ENCODE measurements around the gene MED15. TPM values are rescaled to one million over a fixed set of nuclear protein-coding genes. Genes with fewer than 3 reads are reported as not detected.

The MED15 gene
- total RNA-seq, 1 donor from 2014 or later, result 51.9 TPM

DNA sequence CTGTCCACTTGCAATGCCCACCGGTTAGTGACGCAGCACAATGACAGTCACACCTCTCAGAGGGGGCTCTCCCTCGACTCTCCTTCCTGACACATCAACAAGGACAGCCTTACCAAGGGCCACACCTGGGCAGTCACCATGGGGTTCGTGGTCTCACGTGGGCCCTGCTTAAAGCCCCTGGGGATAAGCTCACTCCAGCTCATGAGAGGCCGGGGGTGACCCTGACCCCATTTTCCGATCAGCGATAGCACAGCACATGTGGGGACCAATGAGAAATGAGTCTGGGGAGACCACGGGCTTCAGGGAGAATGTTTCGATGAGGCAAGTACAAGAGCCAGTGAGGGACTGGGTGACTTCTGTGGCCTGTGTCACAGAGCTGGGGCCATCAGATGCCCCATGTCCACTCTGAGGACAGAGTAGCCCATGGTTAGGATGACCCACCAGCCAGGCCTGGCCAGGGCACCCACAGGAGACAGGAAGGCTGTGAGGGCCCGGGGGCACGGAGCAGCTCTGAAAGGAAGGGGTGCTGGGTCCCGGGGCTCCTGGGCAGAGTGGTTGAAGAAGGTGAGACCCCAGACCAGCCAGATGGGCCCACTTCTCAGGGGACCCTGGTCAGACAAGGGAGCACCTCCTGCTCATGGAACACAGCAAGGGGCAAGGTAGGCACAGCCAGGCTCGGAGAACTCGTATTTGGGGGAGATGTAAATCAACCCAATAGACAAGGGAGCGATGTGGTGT lies 128.8 kb downstream of the MED15 start:
- TF ChIP-seq, protein P1, sequence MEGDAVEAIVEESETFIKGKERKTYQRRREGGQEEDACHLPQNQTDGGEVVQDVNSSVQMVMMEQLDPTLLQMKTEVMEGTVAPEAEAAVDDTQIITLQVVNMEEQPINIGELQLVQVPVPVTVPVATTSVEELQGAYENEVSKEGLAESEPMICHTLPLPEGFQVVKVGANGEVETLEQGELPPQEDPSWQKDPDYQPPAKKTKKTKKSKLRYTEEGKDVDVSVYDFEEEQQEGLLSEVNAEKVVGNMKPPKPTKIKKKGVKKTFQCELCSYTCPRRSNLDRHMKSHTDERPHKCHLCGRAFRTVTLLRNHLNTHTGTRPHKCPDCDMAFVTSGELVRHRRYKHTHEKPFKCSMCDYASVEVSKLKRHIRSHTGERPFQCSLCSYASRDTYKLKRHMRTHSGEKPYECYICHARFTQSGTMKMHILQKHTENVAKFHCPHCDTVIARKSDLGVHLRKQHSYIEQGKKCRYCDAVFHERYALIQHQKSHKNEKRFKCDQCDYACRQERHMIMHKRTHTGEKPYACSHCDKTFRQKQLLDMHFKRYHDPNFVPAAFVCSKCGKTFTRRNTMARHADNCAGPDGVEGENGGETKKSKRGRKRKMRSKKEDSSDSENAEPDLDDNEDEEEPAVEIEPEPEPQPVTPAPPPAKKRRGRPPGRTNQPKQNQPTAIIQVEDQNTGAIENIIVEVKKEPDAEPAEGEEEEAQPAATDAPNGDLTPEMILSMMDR (conservative IDR thresholded peaks at IDR 0.05; ENCODE audit: low read depth, low read length), result no peak
- DNase-seq (ENCODE audit: low read depth), result no peak
- no peak overlapping the region for H3K4me3 ChIP-seq (ENCODE audit: low read depth, low read length)

DNA sequence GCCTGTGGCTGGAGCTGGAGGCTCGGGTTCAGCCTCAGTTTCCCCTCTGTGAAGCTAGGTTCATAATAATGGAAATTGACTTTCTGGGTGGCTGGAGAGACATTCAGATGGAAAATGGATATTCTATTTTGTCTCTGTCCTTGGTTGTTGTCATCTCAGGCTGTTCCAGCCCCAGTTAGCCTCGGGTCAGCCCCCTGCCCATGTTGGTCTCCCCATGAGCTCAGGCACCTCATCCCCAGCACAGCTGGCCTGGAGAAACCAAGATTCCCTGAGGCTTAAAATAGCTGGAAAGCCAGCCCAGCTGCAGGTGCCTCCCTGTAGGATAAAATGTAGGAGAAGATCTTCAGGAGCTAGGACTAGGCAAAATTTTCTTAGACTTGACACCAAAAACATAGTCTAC lies 129.5 kb downstream of the MED15 start:
- H3K4me3 ChIP-seq (ENCODE audit: low read depth, low read length), result no peak overlapping the region
- DNase-seq (ENCODE audit: low read depth), result no peak
- TF ChIP-seq, protein P1 (conservative IDR thresholded peaks at IDR 0.05; ENCODE audit: low read depth, low read length), result no peak

Other genes with a start within 250 kb of the MED15 start
- 12.1 and 18.6 TPM in 2 replicates for gene RTN4R, start 239.3 kb upstream of the MED15 start, total RNA-seq
- gene DGCR6L, start 187.6 kb upstream of the MED15 start, total RNA-seq, result 56.9 and 65.2 TPM in 2 replicates
- gene ZNF74, start 113.5 kb upstream of the MED15 start, total RNA-seq, result 14.4 and 26.4 TPM in 2 replicates
- gene SCARF2, start 69.8 kb upstream of the MED15 start, total RNA-seq, result 12.6 and 15.0 TPM in 2 replicates
- gene KLHL22, start 11.8 kb upstream of the MED15 start, total RNA-seq, result 18.0 and 21.9 TPM in 2 replicates